NCI-H82 (cell line): Measurements from ENCODE around the gene RYR3.

Experiments
- DNase-seq: peaks from one replicate; lab custom pipeline; 2025; lab: John Stamatoyannopoulos, UW

RYR3 gene

DNA sequence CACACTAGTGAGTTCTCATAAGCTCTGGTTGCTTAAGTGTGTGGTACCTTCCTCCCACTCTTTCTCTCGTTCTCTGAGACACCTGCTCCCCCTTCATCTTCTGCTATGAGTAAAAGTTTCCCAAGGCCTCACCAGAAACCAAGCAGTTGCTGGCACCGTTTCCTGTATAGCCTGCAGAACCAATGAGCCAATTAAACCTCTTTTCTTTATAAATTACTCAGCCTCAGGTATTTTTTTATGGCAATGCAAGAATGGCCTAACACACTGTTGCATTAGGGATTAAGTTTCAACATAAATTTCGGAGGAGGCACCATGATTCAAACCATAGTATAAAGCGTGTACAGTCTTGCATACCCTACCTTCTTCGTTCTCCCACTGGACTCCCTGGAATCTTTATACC lies 405.3 kb downstream of the RYR3 start:
- no peak for DNase-seq

DNA sequence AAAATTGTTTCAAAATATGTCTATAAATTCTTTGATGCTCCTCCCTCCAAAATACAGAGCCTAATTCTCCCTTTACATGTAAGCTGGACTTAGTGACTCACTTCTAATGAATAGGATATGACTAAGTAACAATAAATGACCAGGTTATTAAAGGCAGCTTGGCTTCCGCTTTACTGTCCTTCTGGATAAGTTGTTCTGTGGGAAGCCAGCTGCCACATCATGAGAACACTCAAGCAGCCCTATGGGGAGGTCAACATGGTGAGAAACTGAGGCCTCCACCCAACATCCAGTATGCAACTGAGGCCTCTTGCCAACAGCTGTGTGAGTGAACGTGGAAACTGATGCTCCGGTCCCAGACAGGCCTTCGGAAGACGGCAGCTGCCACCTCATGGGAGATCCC lies 410.2 kb downstream of the RYR3 start:
- DNase-seq = no peak

DNA sequence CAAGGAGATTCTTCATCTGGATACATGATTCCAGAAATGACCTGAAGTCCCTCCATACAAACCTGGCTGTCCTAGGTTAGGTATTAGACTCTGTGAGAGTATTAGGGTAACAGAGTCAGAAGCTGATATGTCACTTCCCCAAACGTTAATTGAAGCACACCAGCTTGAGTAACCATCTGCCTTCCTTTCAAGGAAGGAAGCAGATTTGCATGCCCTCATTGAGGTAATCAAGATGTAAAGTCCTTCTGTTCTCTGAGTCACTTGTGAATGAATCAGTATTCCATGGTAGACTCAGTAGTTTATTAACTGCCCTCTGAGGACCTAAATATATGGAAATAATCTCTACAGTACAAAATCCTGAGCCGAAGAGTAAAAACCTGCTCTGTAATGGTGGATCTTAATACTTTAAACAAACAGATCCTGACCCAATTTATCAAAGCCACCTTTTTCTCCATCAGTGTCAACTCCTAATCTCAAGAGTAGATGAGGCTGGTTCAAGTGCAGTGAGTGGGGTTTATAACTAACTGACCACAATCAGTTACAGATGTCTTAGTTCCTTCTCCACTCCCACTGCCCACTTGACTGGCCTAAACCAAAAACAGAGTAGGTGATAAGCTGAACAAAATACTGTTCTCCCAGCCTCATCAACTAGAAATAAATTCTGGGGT lies 411.4 kb downstream of the RYR3 start:
- DNase-seq = peak; percentile 50

DNA sequence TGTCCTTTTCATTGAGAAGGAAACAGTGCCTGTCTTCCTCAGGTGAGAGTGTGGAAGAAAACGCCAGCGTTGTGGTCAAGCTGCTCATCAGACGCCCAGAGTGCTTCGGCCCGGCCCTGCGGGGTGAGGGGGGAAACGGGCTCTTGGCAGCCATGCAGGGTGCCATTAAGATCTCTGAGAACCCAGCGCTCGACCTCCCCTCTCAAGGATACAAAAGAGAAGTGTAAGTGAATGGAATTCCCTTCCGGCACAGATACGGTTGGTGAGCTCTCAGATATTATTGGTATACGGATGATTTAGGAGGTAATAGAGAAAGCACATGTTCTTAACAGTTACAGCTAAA lies 411.9 kb downstream of the RYR3 start:
- DNase-seq = no peak

DNA sequence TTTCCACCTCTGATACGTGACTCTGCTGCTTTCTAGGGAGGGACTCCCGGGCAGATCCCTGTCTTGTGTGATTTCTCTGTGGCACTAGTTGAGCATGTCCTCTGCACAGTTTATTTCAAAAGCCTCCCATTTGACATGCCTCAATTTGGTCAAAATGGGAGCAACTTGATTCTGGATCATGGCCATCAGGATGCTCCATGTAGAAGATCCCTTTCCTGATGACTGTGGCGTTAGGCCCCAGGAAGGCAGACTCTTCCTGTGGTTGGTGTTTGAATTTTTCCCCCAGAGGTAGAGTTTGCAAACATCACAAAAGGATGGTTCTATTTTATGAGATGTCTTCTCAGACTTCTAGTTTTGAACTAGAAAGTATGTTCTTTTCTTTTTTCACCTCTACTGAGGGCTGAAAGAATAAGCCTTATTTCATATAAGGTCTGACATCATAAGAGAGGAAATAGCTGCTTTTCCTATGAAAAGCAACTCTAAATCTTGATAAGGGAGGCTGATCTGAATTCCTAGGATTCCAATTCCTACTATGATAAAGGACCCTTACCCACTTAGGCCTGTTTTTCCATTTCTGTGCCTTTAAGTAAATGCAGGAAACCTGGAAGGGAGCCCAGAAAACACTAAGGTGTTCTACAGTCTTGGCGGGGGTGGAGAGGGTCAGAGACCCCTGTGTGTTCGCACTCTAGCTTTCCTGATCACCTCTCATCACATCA lies 413.7 kb downstream of the RYR3 start:
- no peak for DNase-seq

DNA sequence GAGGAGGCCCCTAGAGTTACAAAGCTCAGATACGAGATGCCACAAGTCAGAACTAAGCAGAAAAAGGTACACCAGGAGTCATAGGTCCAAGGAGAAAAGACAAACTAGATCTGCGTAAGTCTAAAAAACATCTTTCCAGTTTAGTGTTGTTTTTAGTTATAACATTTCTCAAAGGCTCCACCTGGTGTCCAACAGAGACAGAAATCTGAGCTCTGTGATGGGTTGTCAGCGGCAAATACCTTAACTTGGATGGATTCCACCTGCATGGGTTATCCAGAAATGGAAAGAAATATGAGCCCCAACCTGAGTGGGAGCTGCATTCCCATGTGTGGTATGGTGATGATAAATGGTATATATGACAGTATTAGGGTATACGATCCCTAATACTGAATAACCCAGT lies 418.9 kb downstream of the RYR3 start:
- DNase-seq = peak; percentile 8

DNA sequence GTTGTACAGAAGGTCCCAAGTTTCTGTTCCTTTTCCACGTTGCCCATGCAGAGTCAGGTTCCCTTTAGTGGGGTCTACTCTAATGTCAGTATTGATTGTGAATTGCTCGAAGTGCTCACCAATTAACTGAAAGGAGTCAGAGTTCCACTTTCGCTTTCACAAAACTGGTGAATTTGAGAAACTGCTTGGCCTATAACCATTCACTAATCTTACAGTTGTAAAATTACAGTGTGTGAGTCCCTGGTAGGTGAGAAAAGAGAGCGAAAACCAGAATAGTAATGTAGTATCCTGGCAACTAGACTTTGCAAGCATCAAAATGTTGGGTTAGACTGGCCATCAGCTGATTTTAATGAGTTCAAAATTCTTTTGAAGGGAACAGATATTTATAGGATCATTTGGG lies 420.0 kb downstream of the RYR3 start:
- no peak for DNase-seq

DNA sequence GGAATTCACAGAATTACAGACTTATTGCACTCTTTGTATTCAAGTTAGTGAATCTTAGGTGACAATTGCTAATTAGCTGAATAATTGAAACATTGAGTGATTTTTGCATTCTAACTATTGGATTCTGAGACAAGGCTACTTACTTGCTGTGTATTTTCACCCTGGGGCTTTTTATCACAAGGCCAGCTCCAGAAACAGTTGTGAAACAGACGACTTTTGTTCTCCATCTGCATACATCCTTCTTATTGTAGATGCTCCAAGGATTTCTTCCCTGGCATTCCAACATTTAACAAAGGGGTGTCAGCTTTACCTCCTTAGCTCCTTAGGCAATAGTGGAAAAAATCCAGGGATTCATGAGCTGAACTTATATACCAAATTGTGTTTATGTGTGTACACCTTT lies 424.4 kb downstream of the RYR3 start:
- no peak for DNase-seq

DNA sequence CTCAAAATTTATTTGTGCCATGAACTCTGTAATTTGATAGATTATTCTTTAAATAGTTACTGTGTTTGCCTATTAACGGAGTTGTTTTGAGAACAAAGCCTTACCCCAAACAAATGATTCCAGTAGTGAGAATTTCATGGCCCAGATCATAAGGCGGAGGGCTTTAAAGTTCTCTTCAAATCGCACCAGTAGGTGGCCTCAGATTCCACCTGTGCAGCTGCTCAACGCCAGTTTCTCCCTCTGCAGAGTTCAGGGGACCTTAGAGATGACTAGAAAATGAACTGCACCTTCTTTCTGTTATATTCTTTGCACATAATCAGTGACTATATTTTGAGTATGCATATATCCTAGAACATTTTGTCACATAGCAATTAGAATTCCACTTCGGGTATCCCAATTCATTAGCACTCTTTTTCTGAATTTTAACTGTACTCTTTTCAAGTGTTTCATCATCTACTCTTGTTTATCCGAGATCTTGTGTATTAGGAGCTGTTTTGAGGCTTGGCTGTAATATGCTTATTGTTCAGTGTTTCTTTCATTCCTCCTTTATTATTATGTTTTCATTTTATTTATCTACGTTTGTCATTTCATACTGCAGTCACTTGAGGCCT lies 425.0 kb downstream of the RYR3 start:
- DNase-seq = peak; percentile 66

DNA sequence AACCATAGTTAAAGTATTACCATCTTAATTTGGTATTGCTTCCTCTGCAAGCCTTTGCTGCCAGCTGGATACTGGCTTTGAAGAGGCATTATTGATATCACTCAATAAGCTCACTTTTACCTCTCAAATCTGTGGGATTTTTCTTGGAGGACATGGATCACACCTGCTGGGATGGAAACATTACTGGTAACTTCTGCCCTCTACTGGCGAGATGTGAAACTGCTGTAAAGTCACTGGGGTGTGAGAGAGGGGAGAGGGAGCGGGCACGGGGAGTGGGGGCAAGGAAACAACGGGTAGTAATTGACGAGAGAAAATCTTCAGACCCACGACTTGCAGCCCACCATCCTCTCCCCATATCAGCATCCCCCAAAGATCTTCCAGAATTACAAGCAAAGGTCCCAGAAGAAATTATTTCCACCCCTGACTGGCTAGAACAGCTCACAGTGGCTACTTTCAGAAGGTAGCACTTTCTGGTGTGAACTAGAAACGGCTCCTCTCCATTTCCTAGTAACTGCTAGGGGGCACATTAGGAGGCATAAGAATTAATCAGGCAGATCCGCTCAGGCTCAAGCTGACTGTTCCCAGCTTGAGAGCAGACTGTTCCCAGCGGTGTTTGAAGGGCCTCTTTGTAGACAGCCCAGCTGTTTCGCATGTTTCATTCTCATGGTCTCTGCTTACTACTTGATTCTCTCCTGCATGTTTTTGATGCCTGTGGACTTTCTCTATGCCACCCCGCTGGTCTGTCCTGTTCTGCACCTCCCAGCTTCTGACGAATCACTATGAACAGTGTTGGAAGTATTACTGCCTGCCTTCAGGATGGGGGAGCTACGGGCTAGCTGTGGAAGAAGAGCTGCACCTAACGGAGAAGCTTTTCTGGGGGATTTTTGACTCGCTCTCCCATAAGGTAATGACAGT lies 427.2 kb downstream of the RYR3 start:
- peak; percentile 74 for DNase-seq

DNA sequence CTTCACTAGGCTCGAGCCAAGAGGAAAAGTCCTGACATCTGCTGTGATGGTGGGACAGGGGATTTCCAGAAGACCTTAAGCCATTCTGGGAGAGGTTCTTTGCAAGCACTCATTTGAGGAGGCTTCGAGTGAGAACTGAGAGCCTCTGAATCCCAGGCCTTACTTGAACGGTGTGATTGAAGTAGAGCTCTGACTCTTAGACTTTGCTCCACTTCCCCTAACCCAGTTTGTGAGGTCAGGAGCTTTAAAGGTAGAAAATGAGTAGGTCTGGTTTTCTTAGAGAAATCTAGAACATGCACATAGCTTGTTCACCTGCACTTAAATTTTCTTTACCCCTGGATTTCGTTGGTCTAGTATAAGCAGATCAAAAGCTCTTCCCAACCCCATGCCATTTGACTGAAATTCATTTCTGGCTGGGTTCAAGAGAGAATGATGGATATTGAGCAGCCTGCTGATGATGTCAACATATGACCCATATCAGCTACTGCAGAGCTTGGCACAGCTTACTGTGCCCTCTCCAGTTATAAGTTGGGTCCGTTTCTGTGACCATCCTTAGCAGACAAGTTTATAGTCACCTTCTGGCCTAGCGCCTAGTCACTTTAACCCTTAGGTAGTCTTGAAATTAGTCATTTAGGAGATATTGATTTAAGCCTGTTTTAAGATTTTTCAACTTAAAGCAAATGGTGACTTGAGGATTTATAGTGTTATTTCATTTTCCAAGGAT lies 428.3 kb downstream of the RYR3 start:
- no peak for DNase-seq

DNA sequence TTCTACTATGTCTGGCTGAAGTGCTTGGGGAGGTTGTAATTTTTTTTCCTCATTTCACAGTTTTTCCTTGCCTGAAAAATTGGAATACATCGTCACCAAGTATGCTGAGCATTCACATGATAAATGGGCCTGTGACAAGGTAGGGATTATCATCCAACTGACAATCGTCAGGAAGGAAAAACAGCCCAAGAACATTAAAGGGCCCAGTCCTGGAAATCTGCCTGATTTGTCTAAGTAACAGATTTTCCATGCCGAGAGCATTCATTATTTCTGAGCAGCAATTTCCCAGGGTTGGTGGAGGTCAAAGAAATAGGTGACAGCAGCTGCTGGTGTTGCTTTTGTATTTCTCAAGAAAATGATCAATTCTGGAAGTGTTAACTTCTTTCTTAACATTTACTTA lies 431.5 kb downstream of the RYR3 start:
- DNase-seq = no peak

DNA sequence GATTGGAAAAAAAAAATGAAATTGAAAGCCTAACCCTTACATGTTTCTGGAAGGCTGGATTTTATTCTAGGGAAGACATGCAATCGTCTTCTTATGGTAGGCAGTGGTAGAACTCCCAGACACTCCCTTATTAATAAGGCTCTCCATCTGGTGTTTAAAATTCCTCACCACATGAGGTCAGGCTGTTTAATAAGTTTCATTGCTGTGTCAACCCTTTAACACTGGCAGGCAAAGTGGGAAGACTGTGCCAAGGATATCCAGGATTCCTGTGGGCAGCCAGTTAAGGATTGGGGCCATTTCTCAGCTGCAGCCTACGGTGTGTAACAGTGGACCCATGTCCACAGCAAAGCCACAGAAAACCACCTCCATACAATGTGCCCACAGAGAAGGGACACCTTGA lies 432.0 kb downstream of the RYR3 start:
- no peak for DNase-seq

DNA sequence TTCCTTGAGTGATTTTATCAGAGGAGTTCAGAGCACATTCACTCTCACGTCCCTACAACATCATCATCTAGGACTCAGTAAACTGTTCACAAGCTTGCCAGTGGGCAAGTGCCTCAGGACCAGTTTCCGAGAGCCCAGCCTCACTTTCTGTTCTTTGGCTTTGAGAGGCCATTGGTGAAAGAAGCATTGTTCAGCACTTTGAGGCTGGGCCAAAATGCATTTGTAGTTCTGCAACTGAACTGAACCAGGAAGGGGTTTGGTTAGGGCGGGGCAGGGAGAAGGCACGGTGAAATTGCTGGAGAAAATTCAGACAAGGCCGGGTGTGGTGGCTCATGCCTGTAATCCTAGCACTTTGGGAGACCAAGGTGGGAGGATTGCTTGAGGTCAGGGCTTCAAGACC lies 435.4 kb downstream of the RYR3 start:
- DNase-seq = no peak

DNA sequence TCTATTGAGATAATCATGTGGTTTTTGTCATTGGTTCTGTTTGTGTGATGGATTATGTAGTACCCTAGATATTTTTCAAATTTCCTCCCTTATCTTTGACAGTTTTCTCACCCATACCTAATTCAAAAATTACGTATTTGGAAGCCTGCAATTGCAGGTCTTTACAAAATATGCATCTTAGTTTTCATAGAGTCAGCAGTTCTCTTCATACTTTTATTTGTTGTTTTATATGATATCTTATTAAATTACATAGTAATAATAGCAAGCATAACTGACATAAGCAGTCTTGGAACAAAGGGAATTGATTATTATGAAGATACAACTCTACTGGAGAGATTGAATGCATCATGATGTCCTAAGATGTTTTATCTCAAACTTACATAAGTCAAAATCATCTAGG lies 442.2 kb downstream of the RYR3 start:
- DNase-seq = no peak

DNA sequence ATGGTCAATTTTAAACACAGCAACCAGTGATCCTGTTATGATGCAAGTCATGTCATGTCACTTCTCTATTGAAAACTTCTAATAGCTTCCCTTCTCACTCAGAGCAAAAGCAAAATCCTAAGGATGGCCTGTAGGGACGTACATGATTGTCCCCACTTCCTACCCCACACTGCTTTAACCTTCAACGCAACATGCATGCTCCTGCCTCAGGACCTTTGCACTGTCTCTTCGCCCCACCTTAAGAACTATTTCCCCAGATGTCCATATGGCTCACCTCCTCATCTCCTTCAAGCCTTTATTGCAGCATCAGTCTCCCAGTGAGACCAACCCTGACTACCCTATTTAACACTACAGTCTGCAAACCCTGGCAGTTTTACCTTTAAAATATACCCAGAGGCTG lies 443.5 kb downstream of the RYR3 start:
- DNase-seq = no peak

DNA sequence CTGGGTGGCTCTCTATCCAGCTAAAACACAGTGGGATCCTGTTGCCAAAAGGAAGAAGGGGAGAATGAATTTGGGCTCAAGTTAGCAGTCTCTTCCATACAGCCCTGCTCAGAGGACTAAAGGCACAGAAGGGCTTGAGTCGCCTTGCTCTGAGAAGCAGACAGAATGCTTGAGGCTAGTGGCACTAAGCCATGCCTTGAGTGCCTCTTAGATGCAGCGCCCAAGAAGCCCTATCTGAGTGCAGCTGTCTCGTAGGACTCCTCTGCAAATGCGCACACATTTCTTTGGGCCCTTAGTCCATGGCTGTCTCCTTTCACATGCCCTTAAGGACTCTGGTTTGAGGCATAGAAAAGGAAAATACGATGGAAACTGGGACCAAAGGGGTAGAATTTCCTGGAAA lies 446.2 kb downstream of the RYR3 start:
- DNase-seq = no peak

DNA sequence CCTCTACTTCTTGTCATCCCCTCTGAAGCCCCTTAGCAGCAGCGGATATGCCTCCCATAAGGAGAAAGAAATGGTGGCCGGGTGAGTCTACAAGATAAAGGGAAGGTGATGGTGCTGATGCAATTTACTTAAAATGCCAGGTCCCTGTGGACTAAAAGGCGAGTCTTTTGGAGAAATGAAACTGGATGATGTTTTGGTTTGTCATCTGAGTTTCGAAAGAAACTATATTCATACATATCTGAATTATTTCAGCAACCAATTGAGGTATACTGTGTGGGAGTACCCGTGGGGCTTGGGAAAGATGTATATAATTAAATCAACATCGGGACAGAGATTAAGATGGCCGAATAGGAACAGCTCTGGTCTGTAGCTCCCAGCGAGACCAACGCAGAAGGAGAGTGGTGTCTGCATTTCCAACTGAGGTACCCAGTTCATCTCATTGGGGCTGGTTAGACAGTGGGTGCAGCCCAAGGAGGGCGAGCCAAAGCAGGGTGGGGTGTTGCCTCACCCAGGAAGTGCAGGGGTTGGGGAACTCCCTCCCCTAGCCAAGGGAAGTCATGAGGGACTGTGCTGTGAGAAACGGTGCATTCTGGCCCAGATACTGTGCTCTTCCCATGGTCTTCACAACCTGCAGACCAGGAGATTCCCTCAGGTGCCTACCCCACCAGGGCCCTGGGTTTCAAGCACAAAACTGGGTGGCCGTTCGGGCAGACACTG lies 446.9 kb downstream of the RYR3 start:
- DNase-seq = no peak

DNA sequence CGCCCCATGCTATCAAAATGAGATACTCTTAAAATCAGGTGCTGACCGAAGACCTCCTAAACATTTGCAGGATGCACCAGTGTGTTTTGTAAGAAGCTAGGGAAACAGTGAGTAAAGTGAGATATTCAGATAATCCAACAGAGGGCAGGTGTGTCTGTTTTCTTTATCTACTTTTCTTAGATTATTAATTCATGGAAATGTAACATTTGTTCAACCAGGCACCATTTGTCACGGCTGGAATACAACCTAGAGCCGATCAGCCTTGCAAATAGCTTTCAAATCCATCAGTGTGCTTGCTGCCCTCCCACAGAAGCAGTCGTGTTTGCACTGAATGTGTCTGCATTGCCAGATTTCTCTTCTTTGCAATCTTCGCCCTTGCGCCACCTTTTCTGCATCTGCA lies 455.6 kb downstream of the RYR3 start:
- DNase-seq = no peak

DNA sequence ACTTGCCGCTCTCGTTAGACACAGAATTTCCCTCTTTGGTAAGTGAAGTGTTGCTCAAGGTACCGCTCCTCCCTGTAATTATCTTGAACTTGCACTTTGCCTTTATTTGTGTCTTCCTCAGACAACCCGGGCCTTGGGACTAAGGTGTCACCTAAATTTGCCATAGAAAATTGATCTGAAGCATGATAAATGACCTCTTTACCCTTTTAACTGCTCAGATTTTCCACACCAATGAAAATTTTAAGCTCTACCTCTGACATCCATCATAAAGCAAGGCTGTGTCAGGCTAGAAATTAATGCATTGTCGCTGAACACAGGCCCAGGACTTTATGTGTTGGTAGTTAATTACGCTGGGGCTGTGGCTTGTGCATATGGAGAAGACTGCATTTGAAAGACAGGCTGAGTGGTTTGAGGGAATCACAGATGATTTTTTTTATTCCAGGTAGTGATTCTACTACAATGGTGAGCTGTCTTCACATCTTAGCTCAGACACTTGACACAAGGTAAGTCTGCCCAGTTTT lies 458.0 kb downstream of the RYR3 start:
- no peak for DNase-seq

DNA sequence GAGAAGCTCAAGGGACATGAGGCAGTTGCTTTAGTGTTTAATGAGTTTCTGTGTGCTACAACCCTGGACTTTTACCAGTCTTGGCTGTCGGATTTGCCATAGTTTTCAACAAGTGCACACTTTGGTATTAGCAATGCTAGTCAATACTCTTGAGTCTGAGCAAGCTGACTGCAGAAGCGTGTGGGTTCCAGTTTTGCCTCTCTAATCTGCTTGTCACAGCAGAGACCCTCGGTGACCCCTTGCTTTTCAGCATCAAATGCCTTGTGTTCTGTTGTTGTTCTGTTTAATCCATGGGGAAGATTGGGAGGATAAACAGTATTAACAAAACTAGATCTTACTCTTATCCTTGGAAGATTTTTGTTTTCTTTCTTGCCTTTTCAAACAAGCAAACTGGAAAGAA lies 463.2 kb downstream of the RYR3 start:
- DNase-seq = no peak
